HG02588 (cell line): ENCODE data around the gene PIK3R5.
"Not testable (repeated sequence)": the region's sequence is repeated elsewhere in the genome, so short reads cannot be mapped to it uniquely, and the experiment has no call there.

Experiments used
- ATAC-seq: cut with Tn5 transposase; IDR thresholded peaks from one replicate; pipeline ENCODE4 v1.9.1; 2021; ENCODE audit warnings: mild to moderate bottlenecking, moderate library complexity; ENCODE audit not compliant: unreplicated experiment

PIK3R5 gene

DNA sequence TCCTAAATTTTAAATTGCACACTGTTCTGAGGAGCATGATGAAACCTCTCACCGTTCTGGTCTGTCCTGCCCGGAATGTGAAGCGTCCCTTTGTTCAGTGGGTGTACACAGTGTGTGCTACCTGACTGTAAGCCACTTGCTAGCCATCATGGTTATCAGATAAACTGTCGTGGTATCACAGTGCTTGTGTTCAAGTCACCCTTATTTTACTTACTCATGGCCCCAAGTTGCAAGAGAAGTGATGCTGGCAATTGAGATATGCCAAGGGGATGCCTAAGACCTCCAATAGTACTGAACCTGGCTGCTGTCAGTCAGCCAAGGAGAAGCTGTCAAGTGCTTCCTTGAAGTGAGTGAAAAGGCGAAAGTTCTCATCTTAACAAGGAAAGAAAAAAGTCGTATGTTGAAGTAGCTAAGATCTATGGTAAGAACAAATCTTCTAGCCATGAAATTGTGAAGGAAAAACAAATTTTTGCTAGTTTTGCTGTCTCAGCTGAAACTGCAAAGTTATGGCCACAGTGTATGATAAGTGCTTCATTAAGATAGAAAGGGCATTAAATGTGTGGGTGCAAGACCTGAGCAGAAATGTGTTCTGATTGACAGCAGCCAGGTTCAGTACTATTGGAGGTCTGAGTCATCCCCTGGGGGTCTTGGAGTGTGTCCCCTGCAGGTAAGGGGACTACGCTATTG lies 103.9 kb downstream of the PIK3R5 start:
- no peak for ATAC-seq

- no peak for ATAC-seq
Observed at GRCh38 chr17:8859804-8860430, 105.6 kb downstream of the PIK3R5 start.

DNA sequence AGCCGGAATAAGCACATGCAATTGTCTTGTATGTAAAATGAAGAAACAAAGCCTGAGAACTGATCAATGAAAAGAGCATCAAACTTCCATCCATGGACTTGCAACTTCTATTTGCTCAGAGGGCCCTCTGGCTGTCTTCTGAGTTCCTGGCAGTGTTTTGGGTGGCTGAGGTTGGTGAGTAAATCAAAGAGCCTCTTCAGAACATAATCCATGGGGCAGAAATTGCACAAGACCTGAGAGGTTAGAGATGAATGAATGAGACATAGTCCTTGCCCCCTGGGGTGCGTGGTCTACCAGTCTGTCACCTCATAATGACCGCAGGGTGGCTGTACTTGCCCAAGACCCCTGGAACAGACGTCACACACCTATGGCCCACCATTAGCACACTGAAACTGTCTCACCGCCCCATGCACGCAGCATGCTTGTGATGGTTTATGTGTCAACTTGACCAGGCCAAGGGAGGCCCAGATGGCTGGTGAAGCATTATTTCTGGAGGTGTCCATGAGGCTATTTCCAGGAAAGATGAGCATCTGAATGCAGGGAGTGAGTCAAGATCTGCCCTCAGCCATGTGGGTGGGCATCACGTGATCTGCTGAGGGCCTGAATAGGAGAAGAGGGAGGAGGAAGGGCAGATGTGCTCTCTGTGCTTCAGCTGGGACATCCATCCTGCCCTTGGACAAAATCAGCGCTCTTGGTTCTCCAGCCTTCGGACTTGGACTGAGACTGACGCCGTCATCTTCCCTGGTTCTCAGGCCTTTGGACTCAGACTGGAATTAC lies 106.3 kb downstream of the PIK3R5 start:
- no peak for ATAC-seq

- peak; percentile 48 for ATAC-seq
Observed at GRCh38 chr17:8857919-8858318, 107.6 kb downstream of the PIK3R5 start.

- ATAC-seq = no peak
Observed at GRCh38 chr17:8856869-8857575, 108.5 kb downstream of the PIK3R5 start.

- ATAC-seq = not testable (repeated sequence)
Observed at GRCh38 chr17:8856205-8856603, 109.3 kb downstream of the PIK3R5 start.

GRCh38 chr17:8855477-8856204 lies 109.9 kb downstream of the PIK3R5 start:
- ATAC-seq = no peak

- ATAC-seq = no peak
Observed at GRCh38 chr17:8851600-8851999, 113.9 kb downstream of the PIK3R5 start.

GRCh38 chr17:8849311-8850041 lies 116.0 kb downstream of the PIK3R5 start:
- no peak for ATAC-seq

- ATAC-seq = no peak
Observed at GRCh38 chr17:8847891-8848290, 117.6 kb downstream of the PIK3R5 start.

DNA sequence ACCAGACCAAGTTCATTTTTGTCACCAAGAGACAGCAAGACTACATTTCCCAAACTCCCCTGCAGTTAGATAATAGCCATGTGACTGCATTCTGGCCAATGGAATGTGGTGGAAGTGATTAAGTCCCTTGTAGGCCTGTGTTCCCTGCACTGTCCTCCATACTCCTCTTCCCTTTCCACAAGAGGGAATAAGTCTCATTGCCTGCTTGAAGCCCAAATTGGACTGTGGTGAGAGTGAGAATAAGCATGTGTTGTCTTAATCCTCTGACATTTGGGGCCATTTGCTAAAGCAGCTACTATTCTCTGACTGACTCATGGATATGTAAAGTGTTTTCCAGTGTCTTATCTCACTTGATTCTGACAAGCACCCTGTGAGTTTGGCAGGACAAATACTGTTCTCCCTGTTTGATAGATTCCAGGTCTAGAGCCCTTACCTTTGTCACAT lies 118.7 kb downstream of the PIK3R5 start:
- no peak for ATAC-seq

DNA sequence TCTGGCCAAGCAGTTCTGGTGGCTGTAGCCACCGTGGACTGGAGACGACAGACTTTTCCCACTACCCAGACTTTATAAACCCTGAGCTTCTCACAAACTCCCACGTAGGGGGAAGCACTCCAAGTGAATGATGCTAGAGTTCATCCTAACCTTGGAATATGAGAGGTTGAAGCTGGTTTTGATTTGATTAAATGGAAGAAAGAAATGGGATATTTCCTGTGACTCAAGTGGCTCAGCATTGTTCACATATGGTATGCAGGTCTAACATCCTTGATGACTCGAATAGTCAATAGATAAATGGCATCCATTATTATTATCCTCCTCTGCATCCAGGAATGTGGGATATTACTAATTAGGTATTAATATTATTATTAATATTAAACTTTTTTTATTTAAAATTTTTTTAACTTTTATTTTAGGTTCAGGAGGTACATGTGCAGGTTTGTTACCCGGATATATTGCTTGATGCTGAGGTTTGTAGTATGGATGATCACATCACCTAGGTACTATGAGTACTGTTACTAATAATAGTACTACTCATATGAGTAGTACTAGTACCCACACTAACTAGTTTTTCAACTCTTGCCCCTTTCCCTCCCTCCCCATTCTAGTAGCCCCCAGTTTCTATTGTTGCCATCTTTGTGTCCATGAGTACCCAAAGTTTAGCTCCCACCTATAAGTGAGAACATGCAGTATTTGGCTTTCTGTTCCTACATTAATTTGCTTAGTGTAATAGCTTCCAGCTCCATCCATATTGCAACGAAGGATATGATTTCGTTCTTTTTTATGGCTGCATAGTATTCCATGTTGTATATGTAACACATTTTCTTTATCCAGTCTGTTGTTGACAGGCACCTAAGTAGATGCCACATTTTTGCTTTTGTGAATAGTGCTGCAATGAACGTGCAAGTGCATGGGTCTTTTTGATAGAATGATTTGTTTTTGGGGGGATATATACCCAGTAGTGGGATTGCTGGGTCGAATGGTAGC lies 121.0 kb downstream of the PIK3R5 start:
- no peak for ATAC-seq

GRCh38 chr17:8843344-8843743 lies 122.2 kb downstream of the PIK3R5 start:
- ATAC-seq = no peak

DNA sequence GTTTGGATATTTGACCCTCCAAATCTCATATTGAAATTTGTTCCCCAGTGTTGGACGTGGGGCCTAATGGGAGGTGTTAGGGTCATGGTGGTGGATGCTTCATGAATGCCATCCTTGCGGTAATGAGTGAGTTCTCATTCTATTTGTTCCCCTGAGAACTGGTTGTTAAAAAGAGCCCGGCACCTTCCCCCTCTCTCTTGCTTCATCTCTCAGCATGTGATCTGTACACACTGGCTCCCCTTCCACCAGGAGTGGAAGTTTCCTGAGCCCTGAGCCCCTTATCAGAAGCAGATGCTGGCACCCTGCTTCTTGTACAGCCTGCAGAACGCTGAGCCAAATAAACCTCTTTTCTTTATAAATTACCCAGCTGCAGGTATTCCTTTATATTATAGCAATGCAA lies 123.7 kb downstream of the PIK3R5 start:
- ATAC-seq = no peak

GRCh38 chr17:8839410-8839935 lies 126.0 kb downstream of the PIK3R5 start:
- ATAC-seq = no peak

GRCh38 chr17:8838551-8839095 lies 126.9 kb downstream of the PIK3R5 start:
- ATAC-seq = no peak

GRCh38 chr17:8837563-8838075 lies 127.9 kb downstream of the PIK3R5 start:
- no peak for ATAC-seq
